ENCODE data around the gene MBD3L4. TPM values are rescaled to one million over a fixed set of nuclear protein-coding genes. Genes with fewer than 3 reads are reported as not detected.

The MBD3L4 gene
- total and polyA plus RNA-seq, 2 of the 13 experiments (the other 11 are each of a cell fraction or from before 2014, with no cell fraction given): not detected

DNA sequence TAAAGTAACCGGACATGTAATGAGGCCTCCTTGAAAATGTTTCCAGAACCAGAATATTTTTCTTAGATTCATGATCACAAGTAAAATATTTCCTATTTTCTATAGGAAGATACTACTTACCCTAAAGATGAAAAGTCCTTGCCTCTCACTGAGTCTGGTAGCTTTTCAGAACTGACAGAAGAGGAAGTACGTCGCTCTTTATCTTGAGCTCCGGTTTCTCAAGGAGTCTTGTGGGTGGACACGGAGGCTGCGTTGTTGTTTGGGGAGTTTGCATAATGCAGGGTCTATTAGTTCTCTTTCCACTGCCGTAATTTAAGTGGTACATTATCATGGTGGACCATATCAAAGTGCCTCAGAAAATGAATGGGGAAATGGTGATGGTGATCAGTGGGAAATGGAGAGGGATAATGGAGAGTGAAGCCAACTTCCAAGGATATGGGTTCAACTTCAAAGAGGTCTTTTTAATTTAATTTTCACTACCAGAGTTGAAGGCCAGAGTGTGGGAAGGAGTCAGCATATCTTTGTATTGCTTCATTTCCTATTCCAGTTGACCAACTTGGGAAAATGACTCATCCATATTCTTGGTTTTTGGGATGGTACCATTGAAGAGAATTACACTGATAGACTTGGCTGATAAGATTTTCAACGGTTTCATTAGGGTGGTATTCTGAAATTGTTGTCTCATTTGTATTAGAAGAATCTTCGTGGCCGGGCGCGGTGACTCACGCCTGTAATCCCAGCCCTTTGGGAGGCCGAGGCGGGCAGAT lies 42.1 kb downstream of the MBD3L4 start:
- CTCF ChIA-PET (ENCODE audit: low intra/inter-chr PET ratio, low total read pairs): no interaction called here
- Histone ChIP-seq H3K9me3 (ENCODE audit: low read length) (peaks cover 8% of the 10 kb centered on the region), H3K27me3 (ENCODE audit: control insufficient read depth in 1 of 2, insufficient read depth in 2 of 2, low read length in 2 of 2) (no peaks in the 10 kb centered on the region; a peak in 1 of 5 replicates), H4K20me1 (ENCODE audit: insufficient read depth, low read length) (no peaks in the 10 kb centered on the region), H3K4me3 (replicated peaks in 1 of 3; ENCODE audit: insufficient read depth in 1 of 3, low read depth in 2 of 3, low read length in 3 of 3) (no peak overlapping the region), H3K27ac (ENCODE audit: extremely low read length, insufficient read depth, low read length) (no peak overlapping the region), H3K79me2 (ENCODE audit: insufficient read depth, low read length) (no peaks in the 10 kb centered on the region), H3K4me2 (ENCODE audit: low read depth, low read length) (no peak overlapping the region), H3K4me1 (ENCODE audit: insufficient read depth, low read length) (no peaks in the 10 kb centered on the region), H3K36me3 (replicated peaks in 1 of 2; ENCODE audit: control insufficient read depth in 1 of 2, insufficient read depth in 2 of 2, low read length in 2 of 2) (no peaks in the 10 kb centered on the region), H2AFZ (ENCODE audit: low read length) (no peak overlapping the region), H3K9ac (ENCODE audit: insufficient read depth, low read depth, low read length) (no peak overlapping the region)
- in situ Hi-C loops (cut with HindIII; ENCODE audit: extremely low pct_ligation_motif_present, low pct_unique_long_range_greater_than_20kb) (no loop called here), intact Hi-C loops (cut with micrococcal nuclease; ENCODE audit: unreplicated experiment) (no loop called here)
- no TSS peak for BruUV-seq (replicated peaks)
- no peak for ATAC-seq
- 69% methylated on average over 15 of the region's 15 CpGs for WGBS (ENCODE audit: low lambda C conversion rate)
- TF ChIP-seq KMT2B (CRISPR knock-in tag; IDR thresholded peaks at IDR 0.05) (no peak), SALL2 (CRISPR knock-in tag; IDR thresholded peaks at IDR 0.05) (no peak), HNF4G (IDR thresholded peaks at IDR 0.05; ENCODE audit: borderline replicate concordance, low read depth, low read length) (no peak), HNF4G (CRISPR knock-in tag; IDR thresholded peaks at IDR 0.05; ENCODE audit: borderline replicate concordance, low read depth) (no peak)
- FAIRE-seq: no peak
- no peak for DNase-seq (ENCODE audit: low spot score)
- POLR2A ChIA-PET: no interaction called here

DNA sequence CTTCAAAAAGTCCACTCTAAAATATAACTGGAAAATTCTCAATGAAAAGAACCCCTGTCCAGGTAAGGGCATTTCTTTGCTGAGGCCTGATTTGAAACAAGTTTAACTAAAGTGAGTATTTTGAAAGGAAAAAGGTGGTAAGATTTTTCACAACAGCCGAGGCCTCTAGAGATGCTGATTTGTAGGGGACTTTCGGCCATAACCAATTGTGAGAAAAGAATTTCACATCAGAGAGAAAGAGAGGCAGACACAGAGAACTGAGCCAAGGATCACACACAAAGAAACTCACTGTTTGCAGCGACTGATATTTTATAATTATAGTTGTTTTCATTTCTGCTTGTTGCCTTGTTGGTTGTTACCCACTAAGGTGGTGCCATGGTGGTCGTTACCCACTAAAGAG lies 43.2 kb downstream of the MBD3L4 start:
- POLR2A ChIA-PET: no interaction called here
- H3K4me2 ChIP-seq (ENCODE audit: low read depth, low read length): no peak overlapping the region
- CTCF ChIA-PET (ENCODE audit: low intra/inter-chr PET ratio, low total read pairs): no interaction called here
- no peak overlapping the region for H3K9ac ChIP-seq (ENCODE audit: insufficient read depth, low read depth, low read length)
- DNase-seq (ENCODE audit: low spot score) (no peak), ATAC-seq (no peak), FAIRE-seq (no peak)
- no peaks in the 10 kb centered on the region for H3K36me3 ChIP-seq (replicated peaks in 1 of 2; ENCODE audit: control insufficient read depth in 1 of 2, insufficient read depth in 2 of 2, low read length in 2 of 2)
- WGBS (ENCODE audit: low lambda C conversion rate): 2% methylated on average over 4 of the region's 4 CpGs
- H3K27me3 ChIP-seq (ENCODE audit: control insufficient read depth in 1 of 2, insufficient read depth in 2 of 2, low read length in 2 of 2): no peaks in the 10 kb centered on the region; a peak in 1 of 5 replicates
- no peaks in the 10 kb centered on the region for H3K4me1 ChIP-seq (ENCODE audit: insufficient read depth, low read length)
- peaks cover 8% of the 10 kb centered on the region for H3K9me3 ChIP-seq (ENCODE audit: low read length)
- H3K79me2 ChIP-seq (ENCODE audit: insufficient read depth, low read length): no peaks in the 10 kb centered on the region
- intact Hi-C loops (cut with micrococcal nuclease; ENCODE audit: unreplicated experiment): no loop called here
- no peak overlapping the region for H2AFZ ChIP-seq (ENCODE audit: low read length)
- no peak overlapping the region for H3K4me3 ChIP-seq (replicated peaks in 1 of 3; ENCODE audit: insufficient read depth in 1 of 3, low read depth in 2 of 3, low read length in 3 of 3)
- in situ Hi-C loops (cut with HindIII; ENCODE audit: extremely low pct_ligation_motif_present, low pct_unique_long_range_greater_than_20kb): no loop called here
- no TSS peak for BruUV-seq (replicated peaks)
- H4K20me1 ChIP-seq (ENCODE audit: insufficient read depth, low read length): no peaks in the 10 kb centered on the region
- no peak overlapping the region for H3K27ac ChIP-seq (ENCODE audit: extremely low read length, insufficient read depth, low read length)
- TF ChIP-seq ZNF614 (CRISPR knock-in tag; IDR thresholded peaks at IDR 0.05; ENCODE audit: borderline replicate concordance) (no peak), ZNF550 (CRISPR knock-in tag; IDR thresholded peaks at IDR 0.05; ENCODE audit: borderline replicate concordance) (no peak), KMT2B (CRISPR knock-in tag; IDR thresholded peaks at IDR 0.05) (no peak), ZKSCAN8 (CRISPR knock-in tag; IDR thresholded peaks at IDR 0.05; ENCODE audit: borderline replicate concordance) (no peak), MXD4 (CRISPR knock-in tag; IDR thresholded peaks at IDR 0.05) (no peak)
- TF ChIP-seq, protein P1, sequence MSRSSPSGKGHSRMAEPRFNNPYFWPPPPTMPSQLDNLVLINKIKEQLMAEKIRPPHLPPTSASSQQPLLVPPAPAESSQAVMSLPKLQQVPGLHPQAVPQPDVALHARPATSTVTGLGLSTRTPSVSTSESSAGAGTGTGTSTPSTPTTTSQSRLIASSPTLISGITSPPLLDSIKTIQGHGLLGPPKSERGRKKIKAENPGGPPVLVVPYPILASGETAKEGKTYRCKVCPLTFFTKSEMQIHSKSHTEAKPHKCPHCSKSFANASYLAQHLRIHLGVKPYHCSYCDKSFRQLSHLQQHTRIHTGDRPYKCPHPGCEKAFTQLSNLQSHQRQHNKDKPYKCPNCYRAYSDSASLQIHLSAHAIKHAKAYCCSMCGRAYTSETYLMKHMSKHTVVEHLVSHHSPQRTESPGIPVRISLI (CRISPR knock-in tag; IDR thresholded peaks at IDR 0.05; ENCODE audit: borderline replicate concordance): no peak
- TF ChIP-seq, protein P2, sequence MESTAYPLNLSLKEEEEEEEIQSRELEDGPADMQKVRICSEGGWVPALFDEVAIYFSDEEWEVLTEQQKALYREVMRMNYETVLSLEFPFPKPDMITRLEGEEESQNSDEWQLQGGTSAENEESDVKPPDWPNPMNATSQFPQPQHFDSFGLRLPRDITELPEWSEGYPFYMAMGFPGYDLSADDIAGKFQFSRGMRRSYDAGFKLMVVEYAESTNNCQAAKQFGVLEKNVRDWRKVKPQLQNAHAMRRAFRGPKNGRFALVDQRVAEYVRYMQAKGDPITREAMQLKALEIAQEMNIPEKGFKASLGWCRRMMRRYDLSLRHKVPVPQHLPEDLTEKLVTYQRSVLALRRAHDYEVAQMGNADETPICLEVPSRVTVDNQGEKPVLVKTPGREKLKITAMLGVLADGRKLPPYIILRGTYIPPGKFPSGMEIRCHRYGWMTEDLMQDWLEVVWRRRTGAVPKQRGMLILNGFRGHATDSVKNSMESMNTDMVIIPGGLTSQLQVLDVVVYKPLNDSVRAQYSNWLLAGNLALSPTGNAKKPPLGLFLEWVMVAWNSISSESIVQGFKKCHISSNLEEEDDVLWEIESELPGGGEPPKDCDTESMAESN (CRISPR knock-in tag; conservative IDR thresholded peaks at IDR 0.05): no peak
- TF ChIP-seq, protein P3, sequence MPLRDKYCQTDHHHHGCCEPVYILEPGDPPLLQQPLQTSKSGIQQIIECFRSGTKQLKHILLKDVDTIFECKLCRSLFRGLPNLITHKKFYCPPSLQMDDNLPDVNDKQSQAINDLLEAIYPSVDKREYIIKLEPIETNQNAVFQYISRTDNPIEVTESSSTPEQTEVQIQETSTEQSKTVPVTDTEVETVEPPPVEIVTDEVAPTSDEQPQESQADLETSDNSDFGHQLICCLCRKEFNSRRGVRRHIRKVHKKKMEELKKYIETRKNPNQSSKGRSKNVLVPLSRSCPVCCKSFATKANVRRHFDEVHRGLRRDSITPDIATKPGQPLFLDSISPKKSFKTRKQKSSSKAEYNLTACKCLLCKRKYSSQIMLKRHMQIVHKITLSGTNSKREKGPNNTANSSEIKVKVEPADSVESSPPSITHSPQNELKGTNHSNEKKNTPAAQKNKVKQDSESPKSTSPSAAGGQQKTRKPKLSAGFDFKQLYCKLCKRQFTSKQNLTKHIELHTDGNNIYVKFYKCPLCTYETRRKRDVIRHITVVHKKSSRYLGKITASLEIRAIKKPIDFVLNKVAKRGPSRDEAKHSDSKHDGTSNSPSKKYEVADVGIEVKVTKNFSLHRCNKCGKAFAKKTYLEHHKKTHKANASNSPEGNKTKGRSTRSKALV (CRISPR knock-in tag; IDR thresholded peaks at IDR 0.05): no peak
- TF ChIP-seq, protein P4, sequence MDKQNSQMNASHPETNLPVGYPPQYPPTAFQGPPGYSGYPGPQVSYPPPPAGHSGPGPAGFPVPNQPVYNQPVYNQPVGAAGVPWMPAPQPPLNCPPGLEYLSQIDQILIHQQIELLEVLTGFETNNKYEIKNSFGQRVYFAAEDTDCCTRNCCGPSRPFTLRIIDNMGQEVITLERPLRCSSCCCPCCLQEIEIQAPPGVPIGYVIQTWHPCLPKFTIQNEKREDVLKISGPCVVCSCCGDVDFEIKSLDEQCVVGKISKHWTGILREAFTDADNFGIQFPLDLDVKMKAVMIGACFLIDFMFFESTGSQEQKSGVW (CRISPR knock-in tag; IDR thresholded peaks at IDR 0.05; ENCODE audit: borderline replicate concordance): no peak
